HG03103 (cell line): ENCODE data around the gene ZNF235.
A peak's percentile ranks its signal among the peaks of the same experiment; 100 is the strongest.
"Not testable (repeated sequence)": the region's sequence is repeated elsewhere in the genome, so short reads cannot be mapped to it uniquely, and the experiment has no call there.

ENCODE experiments used
- ATAC-seq: cut with Tn5 transposase; IDR thresholded peaks from one replicate; pipeline ENCODE4 v1.9.1; 2021; ENCODE audit warnings: low read depth; ENCODE audit not compliant: unreplicated experiment

The ZNF235 gene

DNA sequence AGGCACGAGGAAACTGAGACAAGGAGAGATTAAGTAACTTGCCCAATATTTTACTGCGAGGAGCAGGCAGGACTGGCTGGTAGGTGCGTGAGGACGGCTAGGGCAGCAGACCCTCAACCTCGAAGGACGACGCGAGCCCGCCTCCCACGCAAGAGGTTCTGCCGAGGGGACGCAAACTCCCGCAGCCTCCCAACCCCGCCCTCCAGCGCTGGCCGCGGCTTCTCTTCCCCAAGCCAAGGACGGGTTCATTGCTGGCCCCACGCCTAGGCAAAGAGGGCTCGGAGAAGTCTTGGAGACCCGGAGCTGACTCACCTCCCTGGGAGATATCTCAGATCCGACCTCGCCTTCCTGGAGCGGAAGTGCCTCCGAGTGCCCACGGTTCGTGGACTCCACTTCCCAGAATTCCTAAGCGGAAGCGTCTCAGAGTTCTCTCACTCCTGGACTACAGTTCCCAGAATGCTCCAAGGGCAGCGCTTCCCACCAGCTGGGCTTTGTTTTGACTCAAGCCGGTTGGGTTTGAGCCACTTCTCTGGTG lies at the start of gene ZNF235:
Gene ZNF235, minus strand, starts transcription at position 367 of the 535 bp plus-strand sequence. CDS start 1,621 bp downstream, outside the sequence.
- ATAC-seq, result peak; percentile 84

DNA sequence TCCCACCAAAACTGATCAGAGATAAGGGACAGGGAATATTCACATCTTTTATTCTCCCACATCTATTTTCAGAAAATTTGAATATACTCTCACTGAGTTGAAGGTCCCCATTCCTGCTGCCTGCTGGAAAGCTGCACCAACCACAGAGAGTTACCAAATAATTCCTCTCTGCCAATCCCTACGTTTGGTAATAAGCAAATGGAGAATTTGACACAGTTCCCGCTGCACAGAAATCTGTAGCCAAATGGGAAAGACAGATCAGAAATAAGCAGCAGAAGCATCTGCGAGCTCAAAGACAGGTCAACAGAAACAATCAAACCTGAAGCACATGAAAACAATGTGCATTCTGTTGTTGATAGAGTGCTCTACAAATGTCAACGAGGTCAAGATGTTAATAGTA lies 41.7 kb upstream of the ZNF235 start:
- no peak for ATAC-seq

DNA sequence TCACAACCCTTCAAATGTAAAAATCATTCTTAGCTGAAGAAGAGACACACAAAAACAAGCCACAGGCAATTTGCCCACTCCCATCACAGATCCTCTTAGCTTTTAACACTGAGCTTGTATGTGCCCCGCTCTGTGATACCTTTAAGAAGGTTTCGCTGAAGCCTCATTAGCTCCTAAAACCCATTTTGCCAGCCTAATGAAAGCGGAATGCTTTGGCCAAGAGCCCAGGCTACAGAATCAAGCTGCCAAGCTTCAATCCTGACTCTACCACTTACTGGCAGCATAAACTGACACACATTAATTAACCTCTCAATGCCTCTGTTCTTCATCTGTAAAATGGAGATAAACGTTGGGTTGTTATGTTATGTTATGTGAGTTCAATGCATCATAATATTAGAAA lies 41.1 kb upstream of the ZNF235 start:
- ATAC-seq, result no peak

DNA sequence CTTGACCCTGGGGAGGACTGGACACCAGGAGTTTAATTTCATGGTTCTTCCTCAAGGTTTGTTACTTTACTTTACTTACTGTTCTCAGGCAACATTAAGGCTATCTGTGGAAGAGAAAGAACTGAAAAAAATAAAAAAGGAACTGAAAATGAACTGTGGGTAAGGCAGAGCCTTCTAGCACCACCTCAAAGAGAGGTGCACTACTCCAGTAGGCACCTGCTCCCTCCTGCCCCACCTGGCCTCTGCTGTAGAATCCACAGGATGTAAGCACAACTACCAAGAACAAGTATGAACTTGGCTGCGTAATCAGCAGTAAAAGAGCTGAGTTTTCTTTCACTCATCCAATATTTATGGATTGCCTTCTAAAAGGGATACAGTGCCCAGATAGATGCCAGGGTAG lies 39.4 kb upstream of the ZNF235 start:
- no peak for ATAC-seq

DNA sequence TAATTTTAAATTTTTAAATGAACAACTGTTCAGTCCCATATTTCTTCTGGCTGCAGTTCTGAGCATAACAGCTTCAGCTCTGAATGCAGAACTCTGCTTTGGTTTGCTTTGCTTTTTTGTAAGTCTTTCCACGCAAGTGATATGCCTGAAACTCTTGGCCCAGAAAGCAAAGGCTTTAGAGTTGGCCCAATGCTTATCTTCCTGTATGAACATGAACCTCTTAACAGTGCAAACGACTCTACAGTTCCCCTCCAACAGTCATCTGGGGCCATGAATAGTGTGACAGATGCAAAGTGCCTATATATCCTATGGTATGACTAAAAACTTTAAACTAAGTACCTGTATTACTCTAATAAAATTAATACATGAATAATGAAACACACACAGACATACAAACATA lies 37.0 kb upstream of the ZNF235 start:
- ATAC-seq, result no peak

DNA sequence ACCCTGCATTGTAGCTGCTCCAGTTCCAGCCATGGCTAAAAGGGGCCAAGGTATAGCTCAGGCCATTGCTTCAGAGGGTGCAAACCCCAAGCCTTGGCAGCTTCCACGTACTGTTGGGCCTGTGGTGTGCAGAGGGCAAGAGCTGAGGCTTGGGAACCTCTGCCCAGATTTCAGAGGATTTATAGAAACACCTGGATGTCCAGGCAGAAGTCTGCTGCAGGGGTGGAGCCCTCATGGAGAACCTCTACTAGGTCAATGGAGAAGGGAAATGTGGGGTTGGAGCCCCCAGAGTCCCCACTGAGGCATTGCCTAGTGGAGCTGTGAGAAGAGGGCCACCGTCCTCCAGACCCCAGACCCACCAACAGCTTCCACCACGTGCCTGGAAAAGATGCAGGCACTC lies 29.8 kb upstream of the ZNF235 start:
- not testable (repeated sequence) for ATAC-seq

DNA sequence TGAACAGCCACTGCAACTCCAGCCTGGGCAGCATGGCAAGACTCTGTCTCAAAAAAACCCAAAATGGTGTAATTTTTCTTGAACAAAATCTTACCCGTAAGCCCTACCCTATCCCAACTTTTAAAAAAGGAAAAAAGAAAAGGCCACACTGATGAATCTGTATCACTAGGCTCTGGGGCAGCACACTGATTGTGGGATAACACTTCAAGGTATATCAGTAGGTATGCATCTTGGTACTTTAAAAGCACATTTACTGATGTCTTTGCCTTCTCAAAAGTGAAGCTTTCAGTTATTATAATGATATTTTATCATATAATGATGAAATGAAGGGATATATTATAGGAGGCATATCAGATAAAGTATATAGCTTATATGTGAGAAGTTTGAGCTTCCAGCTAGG lies 27.3 kb upstream of the ZNF235 start:
- no peak for ATAC-seq

DNA sequence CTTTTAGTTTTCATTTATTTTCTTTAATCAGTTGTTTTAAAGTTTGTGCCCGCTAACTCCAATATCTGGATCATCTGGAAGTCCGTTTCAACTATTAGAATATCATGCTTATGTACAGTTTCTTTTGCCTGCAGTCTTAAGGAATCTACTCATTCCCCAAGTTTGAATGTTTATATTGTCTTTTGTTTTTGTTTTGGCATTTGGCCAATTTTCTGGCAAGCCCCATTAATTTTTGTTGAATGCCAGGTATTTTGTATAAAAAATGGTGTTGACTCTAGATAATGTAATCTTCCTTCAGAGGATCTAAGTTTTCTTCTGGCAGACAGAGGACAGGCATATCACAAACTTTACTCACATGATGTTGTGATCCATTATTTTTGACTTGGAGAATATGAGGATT lies 11.1 kb upstream of the ZNF235 start:
- ATAC-seq, result no peak

DNA sequence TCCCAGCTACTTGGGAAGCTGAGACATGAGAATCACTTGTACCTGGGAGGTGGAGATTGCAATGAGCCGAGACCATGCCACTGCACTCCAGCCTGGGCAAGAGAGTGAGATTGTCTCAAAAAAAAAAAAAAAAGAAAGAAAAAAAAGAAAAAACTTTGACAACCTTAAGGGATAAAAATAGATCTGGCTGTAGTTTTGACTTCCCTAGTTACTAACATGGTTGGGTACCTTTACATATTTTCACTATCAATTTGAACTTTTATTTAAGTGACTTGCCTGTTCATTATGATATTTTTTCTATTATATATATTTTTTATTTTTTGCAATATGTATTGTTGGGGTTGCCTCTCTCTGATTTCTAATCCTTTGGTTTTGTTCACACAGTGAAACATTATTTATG lies 8.4 kb upstream of the ZNF235 start:
- ATAC-seq, result no peak

DNA sequence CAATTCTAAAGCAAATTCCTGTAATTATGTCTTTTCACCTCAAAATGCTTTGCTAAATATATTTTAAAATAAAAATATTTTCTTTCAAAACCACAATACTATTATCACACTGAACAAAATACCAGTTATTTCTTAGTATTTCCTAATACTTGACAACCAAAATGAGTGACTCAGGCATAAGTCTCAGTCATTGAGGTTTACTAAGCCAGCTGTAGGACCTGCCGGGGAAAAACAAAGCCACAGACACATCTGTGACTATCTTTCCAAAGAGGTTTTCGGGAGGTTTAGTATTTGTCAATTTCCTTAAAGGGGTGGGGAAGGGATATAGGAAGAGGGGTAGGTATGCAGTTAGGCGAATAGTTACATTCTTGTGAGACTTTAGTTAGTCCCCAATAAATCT lies 3.2 kb upstream of the ZNF235 start:
- ATAC-seq, result no peak

DNA sequence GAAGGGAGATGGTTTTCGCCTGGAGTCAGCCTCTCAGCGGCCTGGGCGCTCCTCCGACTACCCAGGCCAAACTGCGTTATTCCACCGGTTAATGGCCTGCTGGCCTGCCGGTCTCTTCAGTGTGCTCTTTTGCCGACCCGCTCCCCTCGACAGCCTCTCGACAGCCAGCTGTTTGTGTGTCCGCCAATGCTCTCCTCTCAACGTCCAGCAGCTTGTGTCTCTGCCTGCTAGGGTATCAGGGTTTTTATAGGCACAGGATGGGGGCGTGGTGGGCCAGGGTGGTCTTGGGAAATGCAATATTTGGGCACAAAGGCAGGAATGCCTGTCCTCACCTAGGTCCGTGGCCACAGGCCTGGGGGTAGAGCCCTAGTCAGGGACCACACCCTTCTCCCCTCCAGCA lies 1.5 kb upstream of the ZNF235 start:
- no peak for ATAC-seq

DNA sequence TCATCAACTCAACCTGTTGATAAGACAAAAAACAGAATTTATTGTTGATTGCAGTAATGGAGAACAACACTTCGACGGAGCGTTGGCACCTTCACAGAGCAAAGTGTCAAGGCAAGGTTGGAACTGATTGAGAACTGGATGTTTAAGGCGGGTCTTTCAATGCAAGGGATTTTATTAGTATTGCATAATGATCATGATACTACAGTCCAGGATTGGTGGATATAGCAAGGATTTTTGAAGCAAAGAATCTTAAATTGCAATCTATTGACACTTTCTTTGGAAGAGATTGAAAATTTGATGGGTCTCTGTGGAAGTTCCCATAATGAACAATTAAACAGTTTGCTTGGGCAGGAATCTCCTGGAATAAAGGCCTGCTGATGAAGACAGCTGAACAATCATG lies 632 bp upstream of the ZNF235 start:
- no peak for ATAC-seq

DNA sequence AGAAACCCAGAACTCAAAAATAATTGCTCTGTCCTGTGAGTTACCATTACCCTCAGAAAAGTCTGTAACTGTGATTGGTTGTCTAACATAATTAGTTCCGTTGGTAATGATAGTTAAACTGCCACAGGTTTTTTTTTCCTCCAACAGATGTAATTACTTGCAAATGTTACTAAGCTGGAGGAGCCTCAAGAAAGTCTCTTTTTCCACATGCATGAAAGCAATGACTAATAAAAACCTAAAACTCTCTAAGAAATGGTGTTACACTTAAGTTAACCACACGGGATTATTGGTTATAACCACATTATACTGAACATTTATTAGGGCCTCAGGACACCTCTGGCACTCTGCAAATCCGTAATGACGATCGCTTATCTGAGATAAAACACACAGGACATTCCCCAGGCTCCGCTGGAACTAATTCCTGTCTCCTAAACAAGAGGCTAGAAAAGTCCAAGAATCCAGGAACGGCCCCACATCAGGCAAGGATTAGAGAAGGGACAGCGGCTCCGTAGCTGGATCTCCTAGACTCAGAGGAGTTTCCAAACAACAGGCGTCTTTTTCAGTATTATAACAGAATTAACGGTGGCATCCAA lies 753 bp downstream of the ZNF235 start:
- no peak for ATAC-seq

DNA sequence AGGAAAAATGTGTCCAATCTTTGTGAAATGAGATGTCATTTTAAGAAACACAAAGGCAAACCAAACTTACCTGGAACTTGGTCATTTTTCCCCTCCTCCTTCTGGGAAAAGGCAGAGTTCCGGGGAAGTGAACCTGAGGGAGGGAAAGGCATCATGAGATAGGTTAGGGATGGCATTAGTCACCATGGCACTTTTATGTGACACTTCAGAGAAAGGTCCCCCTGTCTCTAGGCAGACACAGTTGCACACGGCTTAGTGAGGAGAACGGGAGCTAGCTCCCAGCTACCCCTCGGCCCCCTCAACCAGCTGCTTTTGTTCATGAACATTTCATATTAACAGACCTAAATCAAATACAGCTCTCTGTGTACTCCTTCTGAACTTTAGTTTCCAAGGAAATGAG lies 1.5 kb downstream of the ZNF235 start:
- ATAC-seq, result no peak

DNA sequence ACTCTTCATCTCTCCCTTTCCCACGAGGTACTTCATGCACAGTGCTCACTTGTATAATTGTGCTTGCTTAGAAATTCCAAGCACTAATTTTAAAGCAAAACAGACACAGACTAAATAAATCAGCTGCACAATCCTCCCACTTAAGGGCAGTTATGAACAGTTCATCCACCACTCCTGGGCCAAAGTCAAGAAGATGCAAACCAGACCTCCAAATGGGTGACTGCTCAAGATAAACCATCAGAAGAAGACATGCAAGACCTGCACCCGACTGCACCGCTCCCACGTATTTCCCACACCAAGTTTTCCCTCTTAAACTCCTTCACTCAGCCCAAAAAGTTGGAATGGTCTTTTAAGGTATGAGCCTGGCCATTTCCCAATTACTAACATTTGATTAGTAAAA lies 19.9 kb downstream of the ZNF235 start:
- ATAC-seq, result no peak

DNA sequence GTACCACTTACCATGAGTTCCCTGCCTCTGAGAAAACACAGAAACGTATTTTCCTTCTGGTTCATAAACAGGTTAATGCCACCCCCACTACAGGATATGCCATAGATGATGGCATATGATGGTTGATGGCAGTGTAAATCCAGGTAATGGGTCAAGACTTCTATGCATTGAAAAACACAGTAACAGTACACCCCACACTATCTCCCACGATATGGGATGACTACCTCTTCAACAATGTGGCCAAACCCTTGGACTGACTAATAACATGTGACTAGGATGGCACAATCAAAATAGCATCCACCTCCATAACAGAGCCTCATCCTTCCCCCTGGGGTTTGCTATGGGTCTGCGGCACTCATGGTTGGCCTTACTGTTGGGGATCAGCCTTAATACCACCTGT lies 22.0 kb downstream of the ZNF235 start:
- no peak for ATAC-seq

DNA sequence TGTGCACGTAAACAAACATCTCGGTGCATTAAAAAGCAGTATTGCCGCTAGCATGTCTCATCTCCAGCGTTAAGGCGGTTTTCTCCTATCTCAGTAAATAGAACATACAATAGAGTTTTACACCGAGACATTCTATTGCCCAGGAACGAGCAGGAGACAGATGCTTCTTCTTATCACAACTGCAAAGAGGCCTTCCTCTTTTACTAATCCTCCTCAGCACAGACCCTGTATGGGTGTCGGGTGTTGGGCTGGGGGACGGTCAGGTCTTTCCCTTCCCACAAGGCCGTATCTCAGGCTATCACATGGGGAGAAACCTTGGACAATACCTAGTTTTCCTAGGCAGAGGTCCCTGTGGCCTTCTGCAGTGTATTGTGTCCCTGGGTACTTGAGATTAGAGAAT lies 23.9 kb downstream of the ZNF235 start:
- ATAC-seq, result no peak

DNA sequence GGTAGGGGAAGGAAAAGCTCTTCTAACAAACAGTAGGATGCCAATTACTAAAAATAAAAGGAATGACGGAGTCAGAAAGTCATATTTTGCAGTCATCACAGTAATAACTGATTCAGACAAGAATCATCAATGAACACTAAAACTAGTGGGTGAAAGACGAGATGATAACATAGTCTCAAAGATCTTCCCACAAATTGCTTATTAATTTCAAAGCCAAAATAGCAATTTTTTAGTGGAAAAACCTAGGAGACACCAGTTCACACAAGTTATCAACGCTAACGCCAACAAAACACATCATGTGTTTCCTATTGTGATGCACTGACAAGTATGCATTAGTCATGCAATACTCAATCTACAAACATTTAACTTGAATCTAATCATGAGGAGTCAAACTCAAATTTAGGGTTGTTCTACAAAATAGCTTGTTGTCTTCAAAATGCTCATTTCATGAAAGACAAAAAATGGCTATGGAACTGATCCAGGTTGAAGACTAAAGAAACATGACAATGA lies 26.6 kb downstream of the ZNF235 start:
- no peak for ATAC-seq

DNA sequence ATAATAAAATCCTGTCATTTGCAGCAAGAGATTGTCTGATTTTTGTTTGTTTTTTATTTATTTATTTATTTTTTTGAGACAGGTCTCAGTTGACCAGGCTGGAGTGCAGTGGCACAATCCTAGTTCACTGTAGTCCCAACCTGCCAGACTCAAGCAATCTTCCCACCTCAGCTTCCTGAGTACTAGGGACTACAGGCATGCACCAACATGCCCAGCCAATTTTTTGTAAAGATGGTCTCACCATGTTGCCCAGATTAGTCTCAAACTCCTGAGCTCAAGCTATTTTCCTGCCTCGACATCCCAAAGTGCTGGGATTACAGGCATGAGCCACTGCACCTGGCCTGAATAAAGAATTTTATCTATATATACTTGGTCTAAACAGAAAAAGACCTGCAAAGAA lies 27.5 kb downstream of the ZNF235 start:
- ATAC-seq, result no peak

DNA sequence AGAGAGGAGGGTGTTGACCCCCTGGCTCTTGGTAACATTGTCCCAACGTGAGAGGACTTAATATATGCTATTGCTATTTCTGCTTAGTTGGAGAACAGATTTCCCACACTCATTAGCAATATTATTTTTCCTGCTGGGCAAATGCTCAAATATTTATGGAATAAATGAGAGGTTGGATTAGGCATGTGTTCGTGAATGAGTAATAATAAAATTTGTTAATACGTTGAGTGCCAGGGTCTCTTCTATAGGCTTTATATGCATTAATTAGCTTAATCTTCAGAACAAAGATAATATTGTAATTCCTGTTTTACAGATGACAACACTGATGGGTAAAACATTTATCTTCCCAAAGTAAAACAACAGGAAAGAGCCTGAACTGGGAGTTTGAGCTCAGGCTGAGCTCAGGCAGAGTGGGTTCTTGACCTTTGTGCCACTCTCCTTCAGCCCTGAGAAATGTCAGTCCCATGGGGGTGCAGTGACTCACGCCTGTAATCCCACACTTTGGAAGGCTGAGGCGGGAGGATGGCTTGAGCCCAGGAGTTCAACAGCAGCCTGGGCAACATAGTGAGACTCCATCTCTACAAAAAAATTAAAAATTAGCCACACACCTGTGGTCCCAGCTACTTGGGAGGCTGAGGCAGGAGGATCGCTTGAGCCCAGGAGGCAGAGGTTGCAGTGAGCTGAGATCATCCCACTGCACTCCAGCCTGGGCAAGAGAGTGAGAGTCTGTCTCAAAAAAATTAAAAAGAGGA lies 44.0 kb downstream of the ZNF235 start:
- no peak for ATAC-seq

DNA sequence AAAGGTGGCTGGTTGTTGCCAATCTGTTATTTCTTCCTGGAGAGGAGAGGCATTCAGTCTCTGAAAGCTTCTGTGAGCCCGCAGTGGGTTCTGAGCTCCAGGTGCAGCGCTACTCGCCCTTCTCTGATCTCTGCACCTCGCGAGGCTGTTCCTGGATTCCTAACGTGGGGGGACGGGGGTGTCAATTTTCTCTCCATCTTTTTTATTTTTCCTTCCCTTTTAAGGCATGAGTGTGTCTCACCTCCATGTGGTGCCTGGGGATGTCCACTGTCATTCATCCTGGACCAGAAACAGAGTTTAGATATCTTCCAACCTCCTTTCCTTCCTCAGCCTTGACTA lies 44.5 kb downstream of the ZNF235 start:
- ATAC-seq, result no peak

DNA sequence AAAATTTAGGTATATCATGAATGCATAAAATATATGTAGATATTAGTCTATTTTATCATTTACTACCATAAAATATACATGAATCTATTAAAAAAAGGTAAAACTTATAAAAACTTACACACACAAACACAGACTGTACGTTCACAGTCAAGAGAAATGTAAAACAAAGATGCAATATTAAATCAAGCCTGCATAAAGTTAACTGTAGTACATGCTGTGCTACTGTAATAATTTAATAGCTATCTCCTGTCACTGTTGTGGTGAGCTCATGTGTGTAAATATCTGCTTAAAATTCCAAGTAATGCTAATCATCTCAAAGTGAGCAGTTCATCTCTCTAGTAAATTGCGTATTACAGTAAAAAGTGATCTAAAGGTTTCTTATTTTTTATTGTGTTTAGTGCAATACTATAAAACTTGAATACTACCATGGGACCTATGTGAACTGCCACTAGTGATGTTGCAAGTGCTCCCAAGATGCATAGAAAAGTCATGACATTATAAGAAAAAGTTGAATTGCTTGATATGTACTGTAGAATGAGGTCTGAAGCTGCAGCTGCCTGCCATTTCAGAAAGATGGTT lies 45.9 kb downstream of the ZNF235 start:
- no peak for ATAC-seq
